ENCODE results near the gene FERMT1. TPM values are rescaled to one million over a fixed set of nuclear protein-coding genes. Genes with fewer than 3 reads are reported as not detected.

FERMT1 gene
- total and polyA plus RNA-seq, 2 experiments from 2014 or later, result 16.2 to 18.3 TPM

DNA sequence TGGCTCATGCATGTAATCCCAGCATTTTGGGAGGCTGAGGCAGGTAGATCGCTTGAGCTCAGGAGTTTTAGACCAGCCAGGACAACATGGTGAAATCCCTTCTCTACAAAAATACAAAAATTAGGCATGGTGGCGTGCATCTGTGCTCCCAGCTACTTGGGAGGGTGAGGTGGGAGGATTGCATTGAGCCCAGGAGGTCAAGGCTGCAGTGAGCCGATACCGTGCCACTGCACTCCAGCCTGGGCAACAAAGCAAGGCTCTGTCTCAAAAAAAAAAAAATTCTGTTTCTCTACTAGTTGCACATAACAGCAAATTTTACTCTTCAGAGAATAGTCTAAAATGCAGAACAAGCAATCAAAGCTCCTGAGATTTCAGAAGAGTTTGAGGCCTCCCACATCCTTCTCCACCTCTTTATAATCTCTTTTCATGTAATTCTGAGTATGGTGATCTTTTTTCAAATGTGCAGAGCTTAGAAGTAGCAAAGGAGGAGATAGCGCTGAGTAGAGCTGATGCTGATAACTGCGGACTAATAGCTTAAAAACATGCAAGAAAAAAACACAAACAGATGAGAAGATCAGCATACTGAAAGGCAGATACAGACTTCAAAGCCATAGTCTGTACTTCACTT is 92.3 kb downstream of the FERMT1 start (continued):
- TF ChIP-seq, protein P1, sequence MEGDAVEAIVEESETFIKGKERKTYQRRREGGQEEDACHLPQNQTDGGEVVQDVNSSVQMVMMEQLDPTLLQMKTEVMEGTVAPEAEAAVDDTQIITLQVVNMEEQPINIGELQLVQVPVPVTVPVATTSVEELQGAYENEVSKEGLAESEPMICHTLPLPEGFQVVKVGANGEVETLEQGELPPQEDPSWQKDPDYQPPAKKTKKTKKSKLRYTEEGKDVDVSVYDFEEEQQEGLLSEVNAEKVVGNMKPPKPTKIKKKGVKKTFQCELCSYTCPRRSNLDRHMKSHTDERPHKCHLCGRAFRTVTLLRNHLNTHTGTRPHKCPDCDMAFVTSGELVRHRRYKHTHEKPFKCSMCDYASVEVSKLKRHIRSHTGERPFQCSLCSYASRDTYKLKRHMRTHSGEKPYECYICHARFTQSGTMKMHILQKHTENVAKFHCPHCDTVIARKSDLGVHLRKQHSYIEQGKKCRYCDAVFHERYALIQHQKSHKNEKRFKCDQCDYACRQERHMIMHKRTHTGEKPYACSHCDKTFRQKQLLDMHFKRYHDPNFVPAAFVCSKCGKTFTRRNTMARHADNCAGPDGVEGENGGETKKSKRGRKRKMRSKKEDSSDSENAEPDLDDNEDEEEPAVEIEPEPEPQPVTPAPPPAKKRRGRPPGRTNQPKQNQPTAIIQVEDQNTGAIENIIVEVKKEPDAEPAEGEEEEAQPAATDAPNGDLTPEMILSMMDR (conservative IDR thresholded peaks at IDR 0.05; ENCODE audit: low read depth in 2 of 2), result no peak
- TF ChIP-seq NANOG (IDR thresholded peaks at IDR 0.05; ENCODE audit: borderline replicate concordance), result no peak
- no peak for TF ChIP-seq POLR2AphosphoS5 (IDR thresholded peaks at IDR 0.05; ENCODE audit: low read depth)
- TF ChIP-seq, protein P2, sequence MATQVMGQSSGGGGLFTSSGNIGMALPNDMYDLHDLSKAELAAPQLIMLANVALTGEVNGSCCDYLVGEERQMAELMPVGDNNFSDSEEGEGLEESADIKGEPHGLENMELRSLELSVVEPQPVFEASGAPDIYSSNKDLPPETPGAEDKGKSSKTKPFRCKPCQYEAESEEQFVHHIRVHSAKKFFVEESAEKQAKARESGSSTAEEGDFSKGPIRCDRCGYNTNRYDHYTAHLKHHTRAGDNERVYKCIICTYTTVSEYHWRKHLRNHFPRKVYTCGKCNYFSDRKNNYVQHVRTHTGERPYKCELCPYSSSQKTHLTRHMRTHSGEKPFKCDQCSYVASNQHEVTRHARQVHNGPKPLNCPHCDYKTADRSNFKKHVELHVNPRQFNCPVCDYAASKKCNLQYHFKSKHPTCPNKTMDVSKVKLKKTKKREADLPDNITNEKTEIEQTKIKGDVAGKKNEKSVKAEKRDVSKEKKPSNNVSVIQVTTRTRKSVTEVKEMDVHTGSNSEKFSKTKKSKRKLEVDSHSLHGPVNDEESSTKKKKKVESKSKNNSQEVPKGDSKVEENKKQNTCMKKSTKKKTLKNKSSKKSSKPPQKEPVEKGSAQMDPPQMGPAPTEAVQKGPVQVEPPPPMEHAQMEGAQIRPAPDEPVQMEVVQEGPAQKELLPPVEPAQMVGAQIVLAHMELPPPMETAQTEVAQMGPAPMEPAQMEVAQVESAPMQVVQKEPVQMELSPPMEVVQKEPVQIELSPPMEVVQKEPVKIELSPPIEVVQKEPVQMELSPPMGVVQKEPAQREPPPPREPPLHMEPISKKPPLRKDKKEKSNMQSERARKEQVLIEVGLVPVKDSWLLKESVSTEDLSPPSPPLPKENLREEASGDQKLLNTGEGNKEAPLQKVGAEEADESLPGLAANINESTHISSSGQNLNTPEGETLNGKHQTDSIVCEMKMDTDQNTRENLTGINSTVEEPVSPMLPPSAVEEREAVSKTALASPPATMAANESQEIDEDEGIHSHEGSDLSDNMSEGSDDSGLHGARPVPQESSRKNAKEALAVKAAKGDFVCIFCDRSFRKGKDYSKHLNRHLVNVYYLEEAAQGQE (IDR thresholded peaks at IDR 0.05; ENCODE audit: unreplicated experiment), result no peak
- no peak for TF ChIP-seq ZNF114 (CRISPR knock-in tag; IDR thresholded peaks at IDR 0.05)
- TF ChIP-seq, protein P3, sequence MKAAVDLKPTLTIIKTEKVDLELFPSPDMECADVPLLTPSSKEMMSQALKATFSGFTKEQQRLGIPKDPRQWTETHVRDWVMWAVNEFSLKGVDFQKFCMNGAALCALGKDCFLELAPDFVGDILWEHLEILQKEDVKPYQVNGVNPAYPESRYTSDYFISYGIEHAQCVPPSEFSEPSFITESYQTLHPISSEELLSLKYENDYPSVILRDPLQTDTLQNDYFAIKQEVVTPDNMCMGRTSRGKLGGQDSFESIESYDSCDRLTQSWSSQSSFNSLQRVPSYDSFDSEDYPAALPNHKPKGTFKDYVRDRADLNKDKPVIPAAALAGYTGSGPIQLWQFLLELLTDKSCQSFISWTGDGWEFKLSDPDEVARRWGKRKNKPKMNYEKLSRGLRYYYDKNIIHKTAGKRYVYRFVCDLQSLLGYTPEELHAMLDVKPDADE (IDR thresholded peaks at IDR 0.05), result no peak
- TF ChIP-seq JUNB (IDR thresholded peaks at IDR 0.05; ENCODE audit: unreplicated experiment), result no peak
- TF ChIP-seq ZNF331 (CRISPR knock-in tag; IDR thresholded peaks at IDR 0.05; ENCODE audit: low read depth), result no peak

DNA sequence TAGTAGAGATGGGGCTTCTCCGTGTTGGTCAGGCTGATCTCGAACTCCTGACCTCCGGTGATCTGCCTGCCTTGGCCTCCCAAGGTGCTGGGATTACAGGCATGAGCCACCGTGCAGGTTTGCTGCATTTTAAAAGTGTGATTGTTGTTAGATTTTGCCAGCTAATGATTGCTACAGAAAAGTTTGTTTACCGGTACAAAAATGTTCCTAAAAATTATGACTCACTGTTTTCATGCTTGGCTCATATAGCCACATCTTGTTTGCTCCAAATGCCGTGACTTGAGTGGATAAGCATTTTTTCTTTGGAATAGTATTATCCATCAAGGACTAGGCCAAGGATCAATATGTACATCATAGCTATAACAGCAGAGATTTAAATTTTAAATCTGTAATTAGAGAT is 93.3 kb downstream of the FERMT1 start:
- peaks cover 6% of the 10 kb centered on the region; the same call in 1 of the 2 replicates for H3K79me2 ChIP-seq (replicated peaks; ENCODE audit: insufficient read depth)
- peaks cover 28% of the 10 kb centered on the region for H4K20me1 ChIP-seq (replicated peaks; ENCODE audit: insufficient read depth)
- ATAC-seq (no peak), DNase-seq (ENCODE audit: low spot score) (no peak)
- no peak overlapping the region for H3K4me3 ChIP-seq
- no peak overlapping the region for H2AFZ ChIP-seq
- H3K27ac ChIP-seq (ENCODE audit: low read depth), result no peak overlapping the region
- H3K4me2 ChIP-seq, result no peak overlapping the region
- H3K36me3 Mint-ChIP-seq (ENCODE audit: low read depth), result peaks cover 20% of the 10 kb centered on the region
- H3K4me3 Mint-ChIP-seq, result no peak overlapping the region
- H3K27ac Mint-ChIP-seq, result no peak overlapping the region
- no peaks in the 10 kb centered on the region for H3F3A ChIP-seq (replicated peaks; ENCODE audit: low read depth)
- peaks cover 6% of the 10 kb centered on the region for H3K36me3 ChIP-seq (ENCODE audit: insufficient read depth)
- H3K4me1 Mint-ChIP-seq, result no peaks in the 10 kb centered on the region; the same call in 2 of the 3 replicates
- no peaks in the 10 kb centered on the region for H3K27me3 ChIP-seq (ENCODE audit: insufficient read depth)
- H3K9me3 Mint-ChIP-seq, result peaks cover 11% of the 10 kb centered on the region; the same call in 2 of the 3 replicates
- H3K27me3 Mint-ChIP-seq (ENCODE audit: insufficient read depth, low read depth, poor library complexity), result no peaks in the 10 kb centered on the region
- no peaks in the 10 kb centered on the region for H3K9me2 ChIP-seq (ENCODE audit: insufficient read depth)
- H3K4me1 ChIP-seq (ENCODE audit: insufficient read depth), result no peaks in the 10 kb centered on the region
- TF ChIP-seq NANOG (IDR thresholded peaks at IDR 0.05; ENCODE audit: borderline replicate concordance) (no peak), ZNF114 (CRISPR knock-in tag; IDR thresholded peaks at IDR 0.05) (no peak), POLR2AphosphoS5 (IDR thresholded peaks at IDR 0.05; ENCODE audit: low read depth) (no peak), EZH2 (IDR thresholded peaks at IDR 0.05; ENCODE audit: low read depth, unreplicated experiment) (no peak), JUNB (IDR thresholded peaks at IDR 0.05; ENCODE audit: unreplicated experiment) (no peak), STAT1 (IDR thresholded peaks at IDR 0.05; ENCODE audit: unreplicated experiment) (no peak), ZNF331 (CRISPR knock-in tag; IDR thresholded peaks at IDR 0.05; ENCODE audit: low read depth) (no peak), EZH2phosphoT487 (IDR thresholded peaks at IDR 0.05; ENCODE audit: unreplicated experiment) (no peak)
- TF ChIP-seq, protein P2 (IDR thresholded peaks at IDR 0.05; ENCODE audit: unreplicated experiment), result no peak
- TF ChIP-seq, protein P1 (conservative IDR thresholded peaks at IDR 0.05; ENCODE audit: low read depth in 2 of 2), result no peak
- TF ChIP-seq, protein P3 (IDR thresholded peaks at IDR 0.05), result no peak

Data from GM23338 (cell line).